Peyer's patch (tissue), 4 donors: Measurements from ENCODE around the gene BICD1. TPM values are rescaled to one million over a fixed set of nuclear protein-coding genes. Genes with fewer than 3 reads are reported as not detected.

Experiments used
- DNase-seq, 3 donors: peaks; one replicate each; pipeline ENCODE4 v3.0.0-alpha.2; 2017 to 2019
- H3K27ac ChIP-seq, 4 donors: fragments of 200-600 bp; sonication (generic); one replicate each; pipeline ENCODE4 v1.5.1; 2016 to 2019
- H3K27me3 ChIP-seq, 2 donors: fragments of 200-600 bp; sonication (generic); one replicate each; pipeline ENCODE4 v1.5.1; 2019
- H3K36me3 ChIP-seq, 3 donors: fragments of 200-600 bp; sonication (generic); one replicate each; pipeline ENCODE4 v1.5.1; 2016 to 2019
- H3K4me1 ChIP-seq, 4 donors: fragments of 200-600 bp; sonication (generic); one replicate each; pipeline ENCODE4 v1.5.1; 2016 to 2019
- H3K4me3 ChIP-seq, 4 donors: fragments of 200-600 bp; sonication (generic); 1 replicate in 3 of 4; 2 replicates in 1 of 4; pipeline ENCODE4 v1.5.1; 2016 to 2019; ENCODE audit warnings: mild to moderate bottlenecking in 1 of 4
- H3K9me3 ChIP-seq, 4 donors: fragments of 200-600 bp; sonication (generic); one replicate each; pipeline ENCODE4 v1.5.1; 2016 to 2019; ENCODE audit warnings: mild to moderate bottlenecking in 1 of 4
- POLR2A ChIP-seq, 2 donors: fragments of 450-650 bp; IDR thresholded peaks; one replicate each; pipeline ENCODE4 v1.5.1; 2017; ENCODE audit warnings: antibody characterized with exemption in 2 of 2, mild to moderate bottlenecking in 2 of 2, moderate library complexity in 2 of 2
- total RNA-seq, 4 donors: library from RNA; depleted of rRNA; stranded (reverse); fragments of >200 nt; gene quantifications; one replicate each; pipeline ENCODE4 v1.1.0, GENCODE V29; 2016
- TF ChIP-seq, protein P1 (sequence below), 6 experiments: fragments of 450-650 bp in 4 of 6; fragments of 200-600 bp in 2 of 6; sonication (generic) in 1 of 6; IDR thresholded peaks; one replicate each; pipeline ENCODE4 v1.5.1; 2017 to 2019; ENCODE audit warnings: antibody characterized with exemption in 6 of 6, mild to moderate bottlenecking in 3 of 6, moderate library complexity in 1 of 6

The BICD1 gene
- total RNA-seq, 4 donors from 2014 or later = 3.5 to 39.6 (median 10.5) TPM

DNA sequence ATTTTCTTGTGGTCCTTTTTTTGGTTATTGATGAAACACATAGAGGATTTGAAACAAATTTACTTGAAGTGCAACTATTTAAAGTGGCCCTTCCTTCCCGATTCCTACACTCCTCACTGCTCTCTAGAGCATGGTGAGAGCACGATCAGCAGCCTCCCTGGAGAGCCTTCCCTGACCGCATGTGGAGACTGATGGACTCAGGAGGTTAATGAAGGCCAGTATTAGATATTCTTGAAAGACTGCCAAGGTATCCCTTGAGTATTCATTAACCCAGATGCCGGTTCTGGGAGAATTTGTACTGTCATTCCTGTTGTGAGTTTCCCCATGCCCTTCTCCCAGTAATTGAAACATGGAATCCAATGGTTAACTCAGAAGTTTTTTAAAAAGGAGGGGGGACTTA is 189.9 kb downstream of the BICD1 start:
- TF ChIP-seq POLR2A (IDR thresholded peaks at IDR 0.05) = no peak
- TF ChIP-seq, protein P1, sequence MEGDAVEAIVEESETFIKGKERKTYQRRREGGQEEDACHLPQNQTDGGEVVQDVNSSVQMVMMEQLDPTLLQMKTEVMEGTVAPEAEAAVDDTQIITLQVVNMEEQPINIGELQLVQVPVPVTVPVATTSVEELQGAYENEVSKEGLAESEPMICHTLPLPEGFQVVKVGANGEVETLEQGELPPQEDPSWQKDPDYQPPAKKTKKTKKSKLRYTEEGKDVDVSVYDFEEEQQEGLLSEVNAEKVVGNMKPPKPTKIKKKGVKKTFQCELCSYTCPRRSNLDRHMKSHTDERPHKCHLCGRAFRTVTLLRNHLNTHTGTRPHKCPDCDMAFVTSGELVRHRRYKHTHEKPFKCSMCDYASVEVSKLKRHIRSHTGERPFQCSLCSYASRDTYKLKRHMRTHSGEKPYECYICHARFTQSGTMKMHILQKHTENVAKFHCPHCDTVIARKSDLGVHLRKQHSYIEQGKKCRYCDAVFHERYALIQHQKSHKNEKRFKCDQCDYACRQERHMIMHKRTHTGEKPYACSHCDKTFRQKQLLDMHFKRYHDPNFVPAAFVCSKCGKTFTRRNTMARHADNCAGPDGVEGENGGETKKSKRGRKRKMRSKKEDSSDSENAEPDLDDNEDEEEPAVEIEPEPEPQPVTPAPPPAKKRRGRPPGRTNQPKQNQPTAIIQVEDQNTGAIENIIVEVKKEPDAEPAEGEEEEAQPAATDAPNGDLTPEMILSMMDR (IDR thresholded peaks at IDR 0.05) = no peak
- Histone ChIP-seq H3K4me3 (no peak overlapping the region), H3K9me3 (no peaks in the 10 kb centered on the region), H3K27ac (no peak overlapping the region), H3K36me3 (no peaks in the 10 kb centered on the region), H3K4me1 (no peaks in the 10 kb centered on the region), H3K27me3 (no peaks in the 10 kb centered on the region)
- DNase-seq = no peak

DNA sequence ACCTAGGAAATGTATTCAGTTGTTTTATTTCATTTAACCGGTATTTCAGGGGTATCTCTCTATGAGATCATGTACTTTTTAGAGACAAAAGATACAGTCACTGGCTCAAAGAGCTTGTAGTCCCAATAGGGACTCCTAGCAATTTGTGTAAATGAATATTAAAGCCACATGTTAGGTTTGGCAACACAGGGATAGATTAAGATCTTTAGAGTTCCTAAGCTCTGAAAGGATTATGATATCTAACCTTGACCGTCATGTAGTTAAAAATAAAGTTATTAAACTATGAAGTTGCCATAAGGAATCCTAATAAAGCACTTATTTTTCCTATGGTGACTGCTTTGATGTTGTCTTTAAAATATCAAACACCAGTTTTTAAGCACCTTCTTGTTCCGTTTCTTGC is 192.3 kb downstream of the BICD1 start:
- H3K4me1 ChIP-seq = no peaks in the 10 kb centered on the region
- H3K36me3 ChIP-seq = no peaks in the 10 kb centered on the region
- H3K9me3 ChIP-seq = no peaks in the 10 kb centered on the region
- no peak overlapping the region for H3K4me3 ChIP-seq
- TF ChIP-seq, protein P1 (IDR thresholded peaks at IDR 0.05) = no peak
- no peak for TF ChIP-seq POLR2A (IDR thresholded peaks at IDR 0.05)
- no peak for DNase-seq
- no peaks in the 10 kb centered on the region for H3K27me3 ChIP-seq
- no peak overlapping the region for H3K27ac ChIP-seq

DNA sequence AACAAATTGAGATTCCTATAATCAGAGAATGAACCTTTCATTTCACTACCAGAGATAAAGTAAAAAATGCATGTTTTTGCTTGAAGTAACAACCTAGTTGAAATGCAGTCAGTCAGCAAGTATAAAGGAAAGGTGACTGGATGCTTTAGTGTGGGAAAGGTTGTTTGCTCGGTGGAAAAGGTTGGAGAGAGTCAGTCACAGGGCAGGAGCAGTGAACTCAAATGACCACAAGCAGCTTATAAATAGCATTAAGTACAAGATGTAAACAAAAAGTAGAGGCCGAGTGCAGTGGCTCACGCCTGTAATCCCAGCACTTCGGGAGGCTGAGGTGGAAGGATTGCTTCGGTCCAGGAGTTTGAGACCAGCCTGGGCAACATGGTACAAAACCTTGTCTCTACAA is 194.6 kb downstream of the BICD1 start:
- Histone ChIP-seq H3K4me1 (no peaks in the 10 kb centered on the region), H3K9me3 (no peaks in the 10 kb centered on the region), H3K27me3 (no peaks in the 10 kb centered on the region), H3K27ac (peak overlapping the region in 1 of 4 donors; percentile 1), H3K36me3 (no peaks in the 10 kb centered on the region), H3K4me3 (no peak overlapping the region)
- DNase-seq = no peak
- TF ChIP-seq, protein P1 (IDR thresholded peaks at IDR 0.05) = no peak
- TF ChIP-seq POLR2A (IDR thresholded peaks at IDR 0.05) = no peak

DNA sequence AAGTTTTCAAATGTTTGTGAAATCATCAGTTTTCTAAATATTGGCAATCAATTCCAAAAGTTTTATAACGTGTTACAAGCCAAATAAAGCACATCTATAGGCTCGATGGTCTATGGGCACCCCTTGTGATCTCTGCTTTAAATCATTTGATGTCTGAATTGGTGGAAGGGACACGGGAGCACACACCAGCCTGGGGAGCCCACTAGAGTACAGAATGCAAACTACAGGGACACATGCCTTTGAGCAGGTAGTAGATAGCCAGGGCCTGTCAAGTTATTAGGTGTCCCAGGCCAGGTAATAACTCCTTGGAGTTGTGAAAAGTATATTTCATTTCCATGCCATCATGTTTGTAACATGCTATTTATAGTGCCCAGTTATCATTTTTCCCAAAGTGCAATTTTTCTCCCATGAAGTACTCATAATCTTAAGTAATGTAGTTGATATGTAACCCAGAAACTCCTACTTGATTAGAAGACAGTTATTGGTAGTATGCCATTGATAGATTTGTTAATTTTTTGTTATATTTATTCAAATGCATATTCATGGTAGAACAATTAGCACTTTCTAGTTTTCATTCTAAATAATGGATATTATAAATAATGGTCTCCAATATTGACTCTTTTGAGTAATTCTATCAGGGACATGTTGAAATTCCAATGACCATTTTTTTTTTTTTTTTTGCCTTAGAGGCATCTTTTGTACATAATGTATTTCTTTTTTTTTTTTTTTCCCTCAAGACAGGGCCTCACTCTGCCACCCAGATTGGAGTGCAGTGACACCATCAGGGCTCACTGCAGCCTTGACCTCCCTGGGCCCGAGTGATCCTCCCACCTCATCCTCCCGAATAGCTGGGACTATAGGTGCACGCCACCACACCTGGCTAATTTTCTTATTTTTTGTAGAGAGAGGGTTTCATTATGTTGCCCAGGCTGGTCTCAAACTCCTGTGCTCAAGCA is 195.8 kb downstream of the BICD1 start:
- DNase-seq = peak in 2 of 3 donors; percentile 50 to 58
- TF ChIP-seq, protein P1 (IDR thresholded peaks at IDR 0.05) = peak; percentile 23 to 57 (median 49)
- TF ChIP-seq POLR2A (IDR thresholded peaks at IDR 0.05) = no peak
- no peak overlapping the region for H3K27ac ChIP-seq

DNA sequence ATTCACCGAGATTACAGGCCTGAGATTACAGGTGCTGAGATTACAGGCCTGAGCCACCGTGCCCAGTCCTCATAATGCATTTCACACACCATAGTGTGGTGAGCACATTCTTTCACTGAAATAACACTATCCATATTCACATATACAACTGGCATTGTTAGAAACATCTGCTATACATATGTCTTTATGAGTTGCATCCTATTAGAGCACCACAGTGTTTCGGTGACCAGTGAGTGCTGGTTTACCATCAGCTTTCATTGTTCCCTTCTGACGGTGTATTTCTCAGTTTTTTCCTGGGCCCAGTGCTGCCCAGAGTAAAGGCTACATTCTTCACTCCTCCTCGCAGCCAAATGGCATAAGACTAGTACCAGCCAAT is 196.5 kb downstream of the BICD1 start:
- H3K27me3 ChIP-seq = no peaks in the 10 kb centered on the region
- H3K27ac ChIP-seq = no peak overlapping the region
- TF ChIP-seq, protein P1 (IDR thresholded peaks at IDR 0.05) = no peak
- TF ChIP-seq POLR2A (IDR thresholded peaks at IDR 0.05) = no peak
- H3K9me3 ChIP-seq = no peaks in the 10 kb centered on the region
- DNase-seq = no peak
- no peaks in the 10 kb centered on the region for H3K4me1 ChIP-seq
- H3K36me3 ChIP-seq = no peaks in the 10 kb centered on the region
- H3K4me3 ChIP-seq = no peak overlapping the region

More for the DNA sequence above, 195.8 kb downstream of the BICD1 start:
- Histone ChIP-seq H3K27me3 (no peaks in the 10 kb centered on the region), H3K9me3 (no peaks in the 10 kb centered on the region), H3K4me3 (no peak overlapping the region), H3K4me1 (no peaks in the 10 kb centered on the region), H3K36me3 (no peaks in the 10 kb centered on the region)
